Midbrain (tissue), 1 donor: ENCODE results near the gene NVL.
"Not testable (repeated sequence)": the region's sequence is repeated elsewhere in the genome, so short reads cannot be mapped to it uniquely, and the experiment has no call there.

Experiments
- DNase-seq: peaks from one replicate; lab custom pipeline; 2025; lab: John Stamatoyannopoulos, UW

NVL gene

GRCh38 chr1:224237119-224237881 is 92.7 kb downstream of the NVL start:
- DNase-seq, result no peak

GRCh38 chr1:224235813-224236493 is 94.0 kb downstream of the NVL start:
- DNase-seq, result no peak

GRCh38 chr1:224234017-224234416 is 96.0 kb downstream of the NVL start:
- no peak for DNase-seq

- no peak for DNase-seq
Measured at GRCh38 chr1:224226849-224227502, 103.0 kb downstream of the NVL start.

- DNase-seq, result no peak
Measured at GRCh38 chr1:224223819-224224714, 105.9 kb downstream of the NVL start.

- no peak for DNase-seq
Measured at GRCh38 chr1:224219612-224220059, 110.3 kb downstream of the NVL start.

- DNase-seq, result no peak
Measured at GRCh38 chr1:224219011-224219611, 110.9 kb downstream of the NVL start.

- DNase-seq, result no peak
Measured at GRCh38 chr1:224217655-224218623, 112.0 kb downstream of the NVL start.

GRCh38 chr1:224216382-224216781 is 113.6 kb downstream of the NVL start:
- no peak for DNase-seq

- no peak for DNase-seq
Measured at GRCh38 chr1:224213438-224214119, 116.4 kb downstream of the NVL start.

GRCh38 chr1:224212618-224213061 is 117.3 kb downstream of the NVL start:
- no peak for DNase-seq

- peak; percentile 15 for DNase-seq
Measured at GRCh38 chr1:224211206-224211962, 118.6 kb downstream of the NVL start.

GRCh38 chr1:224205931-224206538 is 123.9 kb downstream of the NVL start:
- DNase-seq, result not testable (repeated sequence)

- peak; percentile 3 for DNase-seq
Measured at GRCh38 chr1:224205438-224205840, 124.5 kb downstream of the NVL start.

GRCh38 chr1:224203243-224204016 is 126.5 kb downstream of the NVL start:
- DNase-seq, result peak; percentile 39

GRCh38 chr1:224201853-224202252 is 128.1 kb downstream of the NVL start:
- DNase-seq, result no peak

GRCh38 chr1:224201383-224201782 is 128.6 kb downstream of the NVL start:
- DNase-seq, result no peak

GRCh38 chr1:224199679-224200078 is 130.3 kb downstream of the NVL start:
- no peak for DNase-seq
